ENCODE measurements around the gene EEF2K.

DNA sequence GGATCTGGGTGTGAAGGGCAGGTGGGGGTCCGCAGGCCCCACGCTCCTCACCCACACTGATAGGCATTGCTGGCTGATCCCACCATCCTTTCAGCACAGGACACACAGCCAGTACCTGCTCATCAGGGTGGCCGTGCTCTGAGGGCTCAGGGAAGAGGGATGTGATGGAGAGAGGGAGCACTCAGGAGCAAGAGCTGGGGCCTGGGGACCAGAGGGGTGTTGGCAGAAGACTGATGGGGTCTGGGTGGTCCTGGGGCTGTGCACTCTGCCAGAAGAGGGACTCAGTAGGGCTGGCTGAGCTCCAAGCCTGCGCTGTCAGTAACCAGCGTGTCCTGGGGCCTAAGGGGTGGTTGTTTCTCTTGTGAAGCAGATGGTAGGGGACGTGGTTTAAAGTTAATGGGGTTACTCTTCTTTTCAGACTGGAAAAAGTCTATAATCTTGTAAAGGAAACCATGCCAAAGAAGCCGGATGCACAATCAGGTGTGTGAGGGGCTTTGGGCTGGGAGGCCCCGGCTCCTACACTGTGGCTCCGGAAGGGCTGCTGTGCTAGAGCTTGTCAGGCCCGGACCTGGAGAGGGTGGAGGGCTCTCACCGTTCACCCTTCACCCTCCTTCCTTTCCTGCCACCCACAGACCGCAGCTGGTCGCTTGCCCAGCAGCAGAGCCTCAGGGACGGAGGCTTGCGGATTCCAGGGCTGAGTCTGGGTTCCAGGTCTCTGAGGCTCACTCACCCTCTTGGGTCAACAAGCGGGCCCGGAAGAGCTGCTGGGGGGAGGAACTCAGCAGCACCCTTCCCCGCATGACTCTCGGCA, 118.9 kb downstream of the EEF2K start:
- TF ChIP-seq SUZ12 (IDR thresholded peaks at IDR 0.05; ENCODE audit: extremely low read depth, insufficient read depth, insufficient read length) (no peak), YY1 (IDR thresholded peaks at IDR 0.05; ENCODE audit: insufficient read depth, insufficient read length) (no peak)

All from NT2/D1 (cell line).